Mesendoderm (in vitro differentiated cells): ENCODE results near the gene C11orf86.

ENCODE experiments used
- DNase-seq: peaks from one replicate; pipeline ENCODE4 v3.0.0; 2013
- H2AK5ac ChIP-seq: 2 replicates; pipeline ENCODE4 v1.6.1; 2013; ENCODE audit warnings: low read length, inconsistent platforms
- H2BK120ac ChIP-seq: 2 replicates; pipeline ENCODE4 v1.6.1; 2013; ENCODE audit warnings: low read depth, mild to moderate bottlenecking, low read length, moderate library complexity, mixed read lengths
- H2BK15ac ChIP-seq: replicated peaks from 2 replicates; pipeline ENCODE4 v1.6.1; 2013; ENCODE audit warnings: low read depth, mild to moderate bottlenecking, moderate library complexity
- H2BK5ac ChIP-seq: 2 replicates; pipeline ENCODE4 v1.6.1; 2013; ENCODE audit warnings: low read length, inconsistent platforms
- H3K18ac ChIP-seq: 2 replicates; pipeline ENCODE4 v1.6.1; 2013; ENCODE audit warnings: mild to moderate bottlenecking, low read length, mixed read lengths
- H3K23ac ChIP-seq: one replicate; pipeline ENCODE4 v1.6.1; 2013; ENCODE audit warnings: low read length
- H3K27ac ChIP-seq: 2 replicates; pipeline ENCODE4 v1.5.1; 2013; ENCODE audit warnings: low read depth, mild to moderate bottlenecking, inconsistent platforms, low read length, moderate library complexity
- H3K27me3 ChIP-seq: 2 replicates; pipeline ENCODE4 v1.6.1; 2013; ENCODE audit warnings: low read length, control low read depth, mild to moderate bottlenecking, inconsistent platforms; ENCODE audit not compliant: insufficient read depth, poor library complexity
- H3K36me3 ChIP-seq: 2 replicates; pipeline ENCODE4 v1.6.1; 2013; ENCODE audit warnings: low read length, inconsistent platforms; ENCODE audit not compliant: control insufficient read depth, insufficient read depth
- H3K4ac ChIP-seq: one replicate; pipeline ENCODE4 v1.6.1; 2013; ENCODE audit warnings: low read depth, mild to moderate bottlenecking, low read length, moderate library complexity
- H3K4me1 ChIP-seq: 2 replicates; pipeline ENCODE4 v1.6.1; 2013; ENCODE audit warnings: low read depth, low read length, inconsistent platforms; ENCODE audit not compliant: control insufficient read depth
- H3K4me2 ChIP-seq: 2 replicates; pipeline ENCODE4 v1.6.1; 2013; ENCODE audit warnings: low read length
- H3K4me3 ChIP-seq: 2 replicates; pipeline ENCODE4 v1.5.1; 2013; ENCODE audit warnings: mild to moderate bottlenecking, low read length
- H3K56ac ChIP-seq: one replicate; pipeline ENCODE4 v1.6.1; 2013; ENCODE audit warnings: low read length
- H3K79me1 ChIP-seq: 2 replicates; pipeline ENCODE4 v1.6.1; 2013; ENCODE audit warnings: low read length, inconsistent platforms
- H3K79me2 ChIP-seq: 2 replicates; pipeline ENCODE4 v1.6.1; 2013; ENCODE audit warnings: mild to moderate bottlenecking, low read length; ENCODE audit not compliant: control insufficient read depth, insufficient read depth
- H3K9ac ChIP-seq: 2 replicates; pipeline ENCODE4 v1.6.1; 2013; ENCODE audit warnings: low read length, inconsistent platforms
- H4K5ac ChIP-seq: one replicate; pipeline ENCODE4 v1.6.1; 2013; ENCODE audit warnings: low read length
- H4K8ac ChIP-seq: one replicate; pipeline ENCODE4 v1.6.1; 2013; ENCODE audit warnings: low read depth, mild to moderate bottlenecking, control low read depth, low read length, moderate library complexity
- WGBS: extraction: QIAGEN DNeasy Blood & Tissue Kit; methylation state at CpG from one replicate; pipeline ENCODE4 v1.1.7; 2013; ENCODE audit warnings: low lambda C conversion rate, missing lambda C conversion rate; ENCODE audit not compliant: insufficient coverage; ENCODE audit errors: extremely low coverage; 5-methylcytosine and 5-hydroxymethylcytosine counted together

C11orf86 gene

GRCh38 chr11:66981976-66982578, 7.0 kb downstream of the C11orf86 start:
- no CpG with 5 or more reads among the region's 9 CpGs for WGBS
- H4K8ac ChIP-seq, result no peak overlapping the region
- H3K27me3 ChIP-seq, result no peaks in the 10 kb centered on the region
- no peaks in the 10 kb centered on the region for H3K79me2 ChIP-seq
- no peak overlapping the region for H3K4me3 ChIP-seq
- no peak overlapping the region for H4K5ac ChIP-seq
- H3K4me2 ChIP-seq, result no peak overlapping the region
- no peak overlapping the region for H2BK120ac ChIP-seq
- no peak overlapping the region for H3K4ac ChIP-seq
- no peak overlapping the region for H3K27ac ChIP-seq
- no peak overlapping the region for H2BK5ac ChIP-seq
- H3K4me1 ChIP-seq, result peaks cover under 1% of the 10 kb centered on the region
- H3K79me1 ChIP-seq, result no peaks in the 10 kb centered on the region
- H2AK5ac ChIP-seq, result no peak overlapping the region
- H3K56ac ChIP-seq, result no peak overlapping the region
- no peak overlapping the region for H3K9ac ChIP-seq
- H3K23ac ChIP-seq, result no peak overlapping the region
- no peak overlapping the region for H2BK15ac ChIP-seq
- no peaks in the 10 kb centered on the region for H3K36me3 ChIP-seq
- no peak for DNase-seq
- H3K18ac ChIP-seq, result no peak overlapping the region

DNA sequence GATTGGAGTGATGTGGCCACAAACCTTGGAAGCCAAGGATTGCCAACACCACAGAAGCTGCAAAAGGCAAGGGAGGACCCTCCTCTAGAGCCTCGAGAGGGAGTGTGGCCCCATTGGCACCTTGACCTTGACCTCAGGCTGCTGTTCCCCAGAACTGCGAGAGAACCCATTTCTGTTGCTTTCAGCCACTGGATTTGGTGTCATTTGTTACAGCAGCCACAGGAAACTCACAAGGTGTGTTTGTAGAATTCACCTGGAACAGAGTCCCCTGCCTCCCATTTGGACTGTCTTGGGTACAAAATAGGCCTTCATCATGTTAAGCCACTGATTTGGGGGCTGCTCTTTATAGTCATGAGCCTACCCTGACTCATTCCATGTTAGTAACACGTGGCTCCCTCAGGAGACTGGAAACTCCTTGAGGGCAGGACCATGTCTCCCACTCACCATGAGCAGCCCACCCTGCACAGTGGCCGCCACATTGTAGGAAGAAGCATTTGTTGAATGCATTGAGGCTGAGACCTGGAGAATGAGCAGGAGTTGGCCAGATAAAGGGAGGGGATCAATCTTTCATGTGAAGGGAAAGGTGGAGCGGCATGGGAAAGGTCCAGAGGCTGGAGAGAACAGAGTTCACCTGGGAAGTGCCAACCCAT, 8.3 kb downstream of the C11orf86 start:
- Histone ChIP-seq H3K27me3 (no peaks in the 10 kb centered on the region), H2BK120ac (no peak overlapping the region), H2BK15ac (no peak overlapping the region), H3K18ac (no peak overlapping the region), H3K9ac (no peak overlapping the region), H3K23ac (no peak overlapping the region), H3K4me2 (no peak overlapping the region), H2BK5ac (no peak overlapping the region), H3K27ac (no peak overlapping the region), H2AK5ac (no peak overlapping the region), H3K36me3 (no peaks in the 10 kb centered on the region), H3K79me2 (no peaks in the 10 kb centered on the region), H3K56ac (no peak overlapping the region), H3K4ac (no peak overlapping the region), H3K4me1 (peaks cover 6% of the 10 kb centered on the region), H4K8ac (no peak overlapping the region), H3K79me1 (no peaks in the 10 kb centered on the region), H4K5ac (no peak overlapping the region), H3K4me3 (no peak overlapping the region)
- WGBS, result no CpG with 5 or more reads among the region's 5 CpGs
- DNase-seq, result no peak

DNA sequence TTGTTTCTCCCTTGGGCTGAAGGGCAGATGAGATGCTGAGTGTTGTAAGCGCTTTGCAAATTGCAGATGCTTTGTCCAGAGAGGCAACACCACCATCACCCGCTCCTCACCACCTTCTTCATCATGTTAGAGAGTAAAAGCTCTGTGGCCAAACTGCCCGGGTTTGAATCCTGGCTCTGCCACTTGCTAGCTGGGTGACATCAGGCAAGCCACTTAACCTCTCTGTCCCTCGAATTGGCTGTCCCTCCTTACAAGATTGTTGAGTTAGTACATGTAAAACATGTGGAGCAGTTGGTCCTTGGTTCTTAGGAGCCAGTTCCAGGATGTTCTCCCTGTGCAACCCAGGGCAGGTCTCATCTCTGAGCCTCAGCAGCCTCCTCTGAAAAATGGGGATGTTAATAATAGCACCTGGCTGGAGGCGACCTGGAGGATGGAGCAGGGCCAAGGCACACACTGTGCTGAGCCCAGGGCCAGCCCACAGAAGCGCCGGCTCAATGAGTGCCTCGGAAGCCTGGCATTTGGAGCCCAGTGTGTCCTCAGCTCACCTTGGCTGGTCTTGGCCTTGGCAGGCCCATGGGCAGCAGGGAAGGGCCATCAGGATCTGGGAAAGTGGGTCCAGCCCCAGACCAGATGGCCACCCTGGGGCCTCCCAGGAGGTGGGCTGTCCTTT, 10.5 kb downstream of the C11orf86 start:
- WGBS, result no CpG with 5 or more reads among the region's 8 CpGs
- no peaks in the 10 kb centered on the region for H3K36me3 ChIP-seq
- no peaks in the 10 kb centered on the region for H3K27me3 ChIP-seq
- no peaks in the 10 kb centered on the region for H3K79me1 ChIP-seq
- H2BK15ac ChIP-seq, result no peak overlapping the region
- H2BK120ac ChIP-seq, result no peak overlapping the region
- no peak overlapping the region for H2AK5ac ChIP-seq
- no peak overlapping the region for H3K56ac ChIP-seq
- H3K4me2 ChIP-seq, result no peak overlapping the region
- H3K9ac ChIP-seq, result no peak overlapping the region
- no peak overlapping the region for H3K4me3 ChIP-seq
- no peak for DNase-seq
- no peak overlapping the region for H4K8ac ChIP-seq
- no peak overlapping the region for H3K4ac ChIP-seq
- no peaks in the 10 kb centered on the region for H3K79me2 ChIP-seq
- H2BK5ac ChIP-seq, result no peak overlapping the region
- H3K18ac ChIP-seq, result no peak overlapping the region
- no peak overlapping the region for H3K23ac ChIP-seq
- peaks cover 6% of the 10 kb centered on the region for H3K4me1 ChIP-seq
- no peak overlapping the region for H3K27ac ChIP-seq
- no peak overlapping the region for H4K5ac ChIP-seq

GRCh38 chr11:66986178-66986545, 11.1 kb downstream of the C11orf86 start:
- Histone ChIP-seq H3K4ac (no peak overlapping the region), H2BK5ac (no peak overlapping the region), H3K27ac (no peak overlapping the region), H3K23ac (no peak overlapping the region), H3K79me1 (no peaks in the 10 kb centered on the region), H3K27me3 (no peaks in the 10 kb centered on the region), H3K4me1 (peaks cover 6% of the 10 kb centered on the region), H2BK120ac (no peak overlapping the region), H3K56ac (no peak overlapping the region), H3K4me3 (no peak overlapping the region), H3K18ac (no peak overlapping the region), H2BK15ac (no peak overlapping the region), H3K79me2 (no peaks in the 10 kb centered on the region), H4K5ac (no peak overlapping the region), H3K4me2 (no peak overlapping the region), H4K8ac (no peak overlapping the region), H3K36me3 (no peaks in the 10 kb centered on the region), H3K9ac (no peak overlapping the region), H2AK5ac (no peak overlapping the region)
- WGBS, result no CpG with 5 or more reads among the region's 7 CpGs
- no peak for DNase-seq

DNA sequence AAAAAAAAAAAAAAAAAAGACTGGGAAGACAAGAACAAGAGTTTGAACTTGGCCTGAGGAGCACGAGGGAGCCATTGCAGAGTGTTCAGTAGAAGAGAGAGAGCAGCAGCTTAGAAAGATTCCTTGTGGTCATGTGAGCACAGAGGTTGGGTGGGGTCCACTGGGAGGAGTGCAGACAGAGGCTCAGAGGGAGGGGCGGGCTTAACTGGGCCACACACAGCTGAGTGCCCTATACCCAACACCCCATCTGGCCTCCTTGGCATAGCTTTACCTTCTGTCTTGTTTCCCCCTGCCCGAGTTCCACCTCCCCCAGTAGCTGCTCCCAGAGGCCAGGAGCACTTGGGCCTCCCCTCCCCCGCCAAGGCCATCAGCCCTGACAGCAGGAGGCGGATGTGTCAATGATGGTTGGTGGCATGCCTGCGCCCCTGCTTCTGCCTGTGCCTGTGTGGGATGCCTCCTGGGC, 12.1 kb downstream of the C11orf86 start:
- H3K79me2 ChIP-seq, result no peaks in the 10 kb centered on the region
- DNase-seq, result peak; percentile 73
- H3K4me1 ChIP-seq, result peaks cover 6% of the 10 kb centered on the region
- no peak overlapping the region for H3K4me3 ChIP-seq
- H3K4ac ChIP-seq, result no peak overlapping the region
- H3K4me2 ChIP-seq, result no peak overlapping the region
- H2BK15ac ChIP-seq, result no peak overlapping the region
- H3K79me1 ChIP-seq, result no peaks in the 10 kb centered on the region
- no peak overlapping the region for H3K23ac ChIP-seq
- H3K36me3 ChIP-seq, result no peaks in the 10 kb centered on the region
- H2BK120ac ChIP-seq, result no peak overlapping the region
- peak overlapping the region; percentile 46 for H2BK5ac ChIP-seq
- H3K27me3 ChIP-seq, result no peaks in the 10 kb centered on the region
- no peak overlapping the region for H4K8ac ChIP-seq
- no peak overlapping the region for H2AK5ac ChIP-seq
- no peak overlapping the region for H3K18ac ChIP-seq
- peak overlapping the region; percentile 76 for H3K56ac ChIP-seq
- WGBS, result no CpG with 5 or more reads among the region's 6 CpGs
- H3K9ac ChIP-seq, result peak overlapping the region; percentile 28
- H3K27ac ChIP-seq, result no peak overlapping the region
- H4K5ac ChIP-seq, result no peak overlapping the region
